ENCODE results near the gene TMPRSS3.

TMPRSS3 gene

DNA sequence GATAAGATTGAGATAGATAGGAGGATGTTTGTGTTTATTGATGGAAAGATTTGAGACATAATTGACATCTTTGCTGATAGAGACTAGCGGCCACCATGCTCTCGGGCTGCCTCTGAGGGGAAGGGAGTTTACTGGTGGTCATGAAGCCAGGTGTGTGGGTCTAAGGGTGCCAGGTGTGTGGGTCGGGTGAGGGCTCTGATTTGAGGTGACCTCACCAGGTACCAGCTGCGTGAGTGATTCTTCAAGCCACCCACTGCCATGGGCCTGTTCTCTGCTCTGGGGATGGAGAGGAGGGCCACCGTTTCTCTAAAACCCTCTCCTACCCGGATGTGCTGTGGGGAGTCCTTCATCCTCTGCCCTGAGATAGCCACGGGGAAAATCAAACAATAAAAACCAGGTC lies 11.0 kb upstream of the TMPRSS3 start:
- DNase-seq, result no peak

DNA sequence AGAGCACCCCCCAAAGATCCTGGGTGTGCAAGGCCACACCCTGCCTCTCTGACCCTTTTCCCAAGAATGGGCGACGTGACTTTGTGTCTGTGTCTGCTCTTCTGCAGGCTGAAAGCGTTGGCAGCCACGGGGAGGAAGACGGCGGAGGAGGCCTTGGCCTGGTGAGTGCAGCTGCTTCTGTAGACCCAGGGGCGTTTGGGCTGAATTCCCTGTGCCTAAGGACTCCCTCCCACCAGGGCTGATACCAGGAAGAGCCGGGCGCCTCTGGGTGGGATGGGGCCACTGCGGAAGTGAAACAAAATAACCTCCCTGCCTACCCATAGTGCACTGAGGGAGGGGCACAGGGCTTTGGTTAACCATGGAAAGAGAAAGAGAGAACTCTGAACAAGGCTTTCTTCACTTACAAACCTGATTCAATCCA lies 10.4 kb upstream of the TMPRSS3 start:
- DNase-seq, result no peak

DNA sequence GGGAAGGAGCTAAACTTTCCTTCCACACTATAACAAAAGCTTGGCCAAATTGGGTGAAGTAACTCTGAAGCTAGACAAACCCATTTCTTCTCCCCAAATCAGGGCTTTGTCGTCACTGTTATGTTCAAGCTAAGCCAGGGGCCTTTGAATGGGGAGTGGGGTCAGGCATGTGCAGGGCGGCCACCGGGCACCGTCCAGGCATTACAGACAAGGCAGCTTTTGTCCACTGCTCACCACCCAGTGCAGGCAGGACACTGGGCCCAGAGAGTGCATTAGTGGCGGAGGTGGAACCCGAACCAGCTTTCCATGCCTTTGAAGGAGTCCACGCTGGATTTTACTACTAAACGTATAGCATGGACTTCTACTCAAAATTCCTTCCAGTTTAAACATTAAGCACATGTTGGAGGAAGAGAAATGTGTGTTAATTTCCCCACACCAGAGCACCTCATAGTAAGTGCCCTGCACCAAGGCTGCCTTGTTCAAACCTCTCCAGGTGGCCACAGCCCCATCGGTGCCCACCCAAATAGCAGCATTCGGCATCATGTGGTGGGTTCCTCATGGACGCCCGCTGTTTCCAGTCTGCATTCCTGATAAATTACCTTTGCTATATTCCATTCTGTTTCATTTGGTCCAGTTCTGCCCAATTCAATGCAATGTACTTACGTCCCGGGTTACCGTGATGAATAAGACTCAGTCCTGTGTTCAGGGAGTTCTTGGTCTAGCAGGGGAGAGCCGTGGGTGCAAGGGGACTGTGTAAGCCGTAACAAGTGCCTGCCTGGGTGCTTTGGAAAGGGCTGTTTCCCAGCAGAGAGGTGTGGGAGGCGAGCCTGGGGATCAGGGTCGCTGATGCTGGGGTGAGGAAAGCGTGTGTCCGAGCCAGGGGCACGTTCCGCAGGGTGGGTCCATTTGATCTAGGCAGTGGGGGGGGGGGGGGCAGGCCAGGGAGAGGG lies 9.5 kb upstream of the TMPRSS3 start:
- no peak for DNase-seq

DNA sequence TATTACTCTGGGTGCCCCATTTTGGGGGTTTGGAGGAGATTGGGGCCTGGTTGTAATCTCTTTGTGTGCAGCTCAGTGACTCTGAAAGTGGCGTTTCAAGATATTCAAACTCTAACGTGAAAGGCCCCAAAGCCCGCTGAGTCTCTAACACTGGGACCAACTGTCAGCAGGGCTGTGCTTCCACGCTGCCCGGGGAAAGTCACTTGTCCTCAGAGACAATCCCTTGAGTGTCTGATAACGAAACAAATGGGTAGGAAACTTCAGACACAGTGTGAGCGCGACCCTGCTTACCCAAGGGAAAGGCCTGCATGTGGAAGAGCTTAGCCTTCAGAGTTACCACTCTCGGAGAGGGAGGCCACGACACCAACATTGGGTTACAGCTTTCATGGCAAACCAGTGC lies 8.7 kb upstream of the TMPRSS3 start:
- DNase-seq, result no peak

DNA sequence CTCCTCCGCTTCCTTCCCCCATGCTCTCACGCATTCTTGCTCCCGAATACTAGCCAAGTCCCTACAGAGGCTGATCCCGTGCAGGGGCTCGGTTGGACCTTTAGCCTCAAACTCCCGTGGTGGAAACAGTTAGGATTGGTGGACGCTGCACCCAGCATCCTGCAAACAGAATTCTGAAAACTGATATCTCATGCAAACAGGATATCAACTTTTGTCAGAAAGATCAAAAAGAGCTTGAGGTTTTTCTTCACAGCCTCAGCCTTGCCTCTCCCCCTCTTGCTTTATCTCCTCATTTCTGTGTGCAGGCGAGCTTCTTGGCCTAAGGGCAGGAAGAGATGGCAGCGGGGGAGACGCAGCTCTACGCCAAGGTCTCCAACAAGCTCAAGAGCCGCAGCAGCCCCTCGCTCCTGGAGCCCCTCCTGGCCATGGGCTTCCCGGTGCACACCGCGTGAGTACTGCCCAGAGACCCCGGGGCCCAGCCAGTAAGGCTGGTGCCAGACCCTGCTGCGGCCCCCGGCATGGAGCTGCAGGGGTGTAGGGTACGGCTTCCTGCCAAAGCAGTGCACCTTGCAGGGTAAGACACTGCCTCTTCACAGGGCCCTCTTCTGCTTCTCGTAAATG lies 7.9 kb upstream of the TMPRSS3 start, which contains the start of gene UBASH3A:
UBASH3A (plus strand) TSS at position 292 of the 621 bp plus-strand sequence; CDS start at position 336, 44 bp downstream.
- DNase-seq, result no peak

DNA sequence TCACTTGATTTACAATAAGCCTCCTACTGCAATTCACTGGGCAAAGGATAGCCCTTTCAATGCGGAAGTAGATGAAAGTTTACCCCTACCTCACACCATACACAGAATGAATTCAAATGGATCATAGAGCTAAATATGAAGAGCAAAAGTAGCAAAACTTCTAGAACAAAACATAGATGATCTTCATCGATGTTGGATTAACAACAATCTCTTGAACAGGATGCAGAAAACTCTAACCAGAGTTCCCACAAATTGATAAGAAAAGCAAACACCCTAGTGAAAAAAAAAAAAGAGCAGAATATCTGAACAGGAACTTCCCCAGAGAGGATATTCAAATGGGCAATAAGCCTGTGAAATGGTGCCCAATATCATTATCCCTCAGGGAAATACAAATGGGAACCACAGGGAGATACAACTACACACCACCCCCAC lies 6.0 kb upstream of the TMPRSS3 start:
- no peak for DNase-seq

DNA sequence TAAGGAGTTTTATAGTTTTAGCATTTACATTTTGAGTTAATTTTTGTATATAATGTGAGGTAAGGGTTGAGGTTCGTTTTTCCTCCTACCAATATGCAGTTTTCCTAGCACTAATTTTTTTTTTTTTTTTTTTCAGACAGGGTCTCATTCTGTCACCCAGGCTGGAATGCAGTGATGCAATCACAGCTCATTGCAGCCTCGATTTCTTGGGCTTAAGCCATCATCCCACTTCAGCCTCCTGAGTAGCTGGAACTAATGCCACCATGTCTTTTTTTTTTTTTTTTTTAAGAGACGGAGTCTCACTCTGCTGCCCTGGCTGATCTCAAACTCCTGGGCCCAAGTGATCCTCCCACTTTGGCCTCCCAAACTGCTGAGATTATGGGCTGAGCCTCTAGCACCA lies 5.3 kb upstream of the TMPRSS3 start:
- DNase-seq, result no peak

DNA sequence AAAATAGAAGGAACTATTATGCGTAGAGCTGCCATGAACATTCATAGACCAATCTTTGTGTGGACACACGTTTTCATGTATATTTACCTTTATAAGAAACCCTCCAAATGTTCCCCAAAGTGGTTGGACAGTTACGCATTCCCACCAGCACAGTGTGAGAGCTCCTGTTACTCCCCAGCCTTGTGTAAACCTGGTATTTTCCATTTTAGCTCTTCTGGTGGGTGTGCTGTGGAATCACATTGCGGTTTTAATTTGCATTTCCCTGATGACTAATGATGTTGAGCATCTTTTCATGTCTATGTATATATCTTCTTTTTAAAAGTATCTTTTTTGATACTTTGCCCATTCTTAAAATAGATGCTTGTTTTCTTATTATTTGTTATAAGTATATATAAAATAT lies 4.7 kb upstream of the TMPRSS3 start:
- DNase-seq, result no peak

DNA sequence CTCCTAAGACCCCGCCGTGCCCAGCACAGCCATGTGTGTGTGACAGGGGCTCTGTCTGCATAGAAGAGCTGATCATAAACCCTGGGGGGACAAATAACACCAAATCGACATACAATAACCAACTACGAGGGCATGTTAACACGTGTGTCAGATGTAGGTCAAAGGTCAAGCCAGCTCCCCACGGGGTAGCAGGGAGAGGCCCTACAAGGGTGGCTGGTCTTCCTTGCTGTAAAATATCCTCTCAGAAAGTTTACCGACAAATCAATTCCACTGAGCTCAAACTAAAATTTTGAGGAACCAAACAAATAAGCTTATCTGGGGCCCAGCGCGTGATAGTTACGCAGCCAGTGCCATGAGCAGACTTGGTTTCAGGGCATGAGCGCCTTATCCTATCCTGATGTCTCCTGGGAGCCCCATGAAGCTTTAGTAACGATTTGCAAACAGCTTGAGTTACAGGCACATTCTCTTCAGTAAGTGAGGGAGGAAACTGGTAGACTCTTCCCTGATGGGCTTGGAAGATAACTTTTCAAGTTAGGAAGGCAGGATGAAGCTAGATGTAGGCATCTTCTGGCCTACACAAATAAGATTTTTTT lies 2.7 kb upstream of the TMPRSS3 start:
- DNase-seq, result no peak

DNA sequence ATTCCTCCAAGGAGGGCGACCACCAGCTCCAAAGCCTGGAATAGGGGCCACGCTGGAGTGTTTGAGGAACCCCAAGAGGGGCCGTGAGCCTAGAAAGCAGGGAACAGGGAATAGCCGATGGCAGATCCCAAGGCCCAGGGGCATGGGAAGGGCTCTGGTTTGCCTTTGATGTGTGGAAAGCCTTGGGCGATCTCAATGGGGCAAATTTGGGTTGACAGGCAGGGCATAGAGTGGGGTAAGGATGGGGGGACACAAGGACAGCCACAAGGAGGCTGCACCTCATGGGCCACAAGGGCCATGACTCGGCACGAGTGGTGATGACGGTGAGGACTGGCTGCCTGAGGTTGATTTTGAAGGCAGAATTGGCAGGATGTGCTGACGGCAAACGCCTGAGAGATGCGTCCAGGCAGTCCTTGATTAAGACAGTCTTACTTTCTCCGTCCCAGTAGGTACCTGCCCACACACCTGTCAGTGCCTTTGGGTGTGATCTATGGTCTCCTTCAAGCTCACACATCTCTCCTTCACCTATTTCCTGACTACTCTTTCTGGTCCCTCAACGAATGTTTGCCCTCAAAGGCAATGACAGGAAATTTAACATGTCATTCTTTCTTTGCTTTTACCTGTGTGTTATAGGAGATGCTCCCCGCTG lies 2.0 kb upstream of the TMPRSS3 start:
- DNase-seq, result no peak

DNA sequence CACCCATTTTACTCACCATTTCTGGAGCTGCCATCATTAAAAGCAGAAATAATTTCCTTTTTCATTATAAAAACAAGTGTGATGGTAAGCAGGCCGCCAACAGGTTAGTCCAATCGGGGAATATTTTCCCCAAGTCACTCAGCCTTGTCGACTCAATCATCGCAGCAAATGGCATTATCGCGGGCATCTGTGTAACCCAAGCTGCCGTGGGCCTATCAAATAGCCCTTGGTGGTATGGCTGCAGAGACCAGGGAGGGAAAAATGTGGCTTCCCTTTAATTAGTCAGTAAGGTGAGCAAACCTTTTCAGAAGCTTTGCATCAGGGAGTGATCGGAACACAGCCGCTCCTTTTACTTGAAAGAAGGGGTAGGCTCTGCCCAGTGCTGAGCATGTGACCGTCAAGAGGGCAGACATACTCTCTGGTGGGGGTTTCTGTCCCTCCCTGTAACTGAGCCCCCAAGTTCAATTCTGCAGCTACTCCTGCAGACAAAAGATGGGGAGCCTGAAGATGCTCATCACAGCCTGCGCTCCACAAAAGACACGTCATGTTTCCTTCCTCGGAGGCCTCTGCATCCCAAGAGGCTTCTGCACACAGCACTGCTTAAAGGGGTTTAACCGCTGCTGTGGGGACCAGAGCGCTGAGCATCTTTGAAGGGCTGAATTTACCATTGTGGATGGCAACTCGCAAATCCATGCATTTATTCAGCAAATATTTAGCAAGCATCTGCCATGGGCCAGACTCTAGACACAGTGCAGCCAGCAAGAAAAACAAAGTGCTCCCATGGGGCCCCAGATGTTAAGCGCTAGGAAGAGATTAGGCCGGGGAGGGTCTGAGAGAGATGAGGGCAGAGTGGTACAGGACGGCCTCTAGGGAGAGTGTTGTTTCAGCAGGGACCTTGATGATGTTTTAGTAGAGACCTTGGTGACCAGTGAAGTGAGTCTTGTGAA lies 1.2 kb upstream of the TMPRSS3 start:
- no peak for DNase-seq

DNA sequence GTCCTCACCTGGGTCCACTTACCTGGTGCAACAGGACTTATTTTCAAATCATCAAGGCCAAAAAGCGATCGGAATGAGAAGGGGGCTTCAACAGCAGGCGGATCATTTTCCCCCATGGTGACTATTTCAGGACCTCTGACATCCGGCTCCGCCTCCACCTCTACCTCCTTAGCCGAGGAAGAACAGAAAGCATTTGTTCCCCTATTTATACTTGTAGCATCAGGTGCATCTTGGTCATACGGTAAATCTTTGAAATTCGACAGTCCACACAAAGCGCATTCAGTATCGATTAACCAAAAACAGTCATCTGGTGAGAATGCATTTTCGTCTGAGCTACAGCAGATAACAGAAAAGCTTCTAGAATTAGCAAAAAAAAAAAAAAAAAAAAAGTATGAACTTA lies 550 bp downstream of the TMPRSS3 start:
- DNase-seq, result no peak

DNA sequence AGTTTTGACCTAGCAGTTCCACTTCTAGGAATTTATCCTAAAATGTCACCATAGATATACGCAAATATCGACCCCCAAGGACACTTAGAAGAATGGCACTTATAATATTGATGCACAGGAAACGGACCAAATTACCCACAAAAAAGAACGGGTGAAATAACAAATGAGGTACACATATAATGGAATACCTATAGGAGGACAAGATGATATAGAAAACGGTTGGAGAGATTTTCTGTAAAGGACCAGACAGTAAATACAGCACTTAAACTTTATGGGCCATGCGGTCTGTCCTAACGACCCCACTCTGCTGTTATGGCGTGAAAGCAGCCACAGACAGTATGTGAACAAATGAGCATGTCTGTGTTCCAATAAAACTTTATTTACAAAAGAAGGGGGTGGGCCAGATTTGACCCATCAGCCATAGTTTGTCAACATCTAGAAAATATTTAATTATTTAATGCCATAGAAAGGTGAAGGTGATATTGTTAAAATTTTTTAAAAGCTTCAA lies 2.4 kb downstream of the TMPRSS3 start:
- DNase-seq, result no peak

DNA sequence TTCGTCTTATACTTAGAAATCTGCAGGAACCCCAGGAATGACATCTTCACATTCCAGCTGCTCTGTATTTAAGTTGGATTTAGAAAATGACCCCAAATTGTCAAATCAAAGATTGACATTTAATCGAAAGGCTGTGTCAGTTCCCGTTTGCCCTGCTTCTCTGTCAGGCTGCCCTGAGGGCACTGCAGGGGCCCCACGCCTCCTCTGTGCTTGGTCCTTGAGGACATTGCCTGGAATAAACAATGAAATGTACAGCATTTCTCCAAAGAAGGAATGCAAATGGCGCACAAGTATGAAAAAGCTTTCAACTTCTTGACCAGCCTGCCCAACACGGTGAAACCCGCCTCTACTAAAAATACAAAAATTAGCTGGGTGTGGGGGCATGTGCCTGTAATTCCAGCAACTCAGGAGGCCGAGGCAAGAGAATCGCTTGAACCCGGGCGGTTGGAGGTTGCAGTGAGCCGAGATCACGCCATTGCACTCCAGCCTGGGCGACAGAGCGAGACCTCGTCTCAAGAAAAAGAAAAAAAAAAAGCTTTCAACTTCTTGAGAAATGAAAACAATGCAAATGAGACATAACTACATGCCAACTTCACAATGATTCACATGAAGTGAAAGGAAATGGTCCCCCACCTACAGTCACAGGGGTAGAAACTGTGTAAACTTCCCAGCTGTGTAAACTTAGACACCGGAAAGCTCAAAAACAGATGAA lies 3.0 kb downstream of the TMPRSS3 start:
- DNase-seq, result no peak

DNA sequence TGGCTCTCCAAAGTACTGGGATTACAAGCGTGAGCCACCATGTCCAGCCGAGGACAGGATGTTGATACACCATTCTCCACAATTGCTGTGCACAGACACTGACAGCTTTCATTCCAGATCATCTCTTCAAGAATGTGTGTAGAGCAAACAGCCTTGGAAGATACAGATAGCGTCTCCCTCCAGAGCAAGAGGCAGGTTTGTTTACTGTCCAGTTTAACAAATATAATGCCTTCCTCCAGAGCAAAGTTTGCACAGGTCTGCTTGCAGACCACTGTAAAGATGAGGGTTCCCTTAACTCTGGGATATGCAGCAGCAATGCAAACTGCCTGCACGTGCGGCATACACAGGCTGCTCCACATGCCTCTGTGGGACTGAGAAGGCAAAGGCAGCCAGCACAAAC lies 4.6 kb downstream of the TMPRSS3 start:
- DNase-seq, result no peak

DNA sequence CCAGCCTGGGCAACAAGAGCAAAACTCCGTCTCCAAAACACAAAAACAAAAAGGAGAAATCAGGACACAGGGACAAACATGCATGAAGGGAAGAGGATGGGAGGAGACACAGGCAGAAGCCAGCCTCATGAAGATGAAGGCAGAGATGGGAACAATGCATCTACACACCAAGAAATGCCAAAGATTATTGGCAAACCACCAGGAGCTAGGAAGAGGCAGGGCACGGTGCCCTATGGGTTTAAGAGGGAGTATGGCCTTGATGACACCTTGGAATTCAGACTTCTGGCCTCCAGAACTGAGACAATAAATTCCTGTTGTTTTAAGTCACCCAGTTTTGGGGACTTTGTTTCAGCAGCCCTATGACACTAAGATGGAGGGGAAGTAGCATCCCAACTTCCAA lies 5.2 kb downstream of the TMPRSS3 start:
- no peak for DNase-seq

DNA sequence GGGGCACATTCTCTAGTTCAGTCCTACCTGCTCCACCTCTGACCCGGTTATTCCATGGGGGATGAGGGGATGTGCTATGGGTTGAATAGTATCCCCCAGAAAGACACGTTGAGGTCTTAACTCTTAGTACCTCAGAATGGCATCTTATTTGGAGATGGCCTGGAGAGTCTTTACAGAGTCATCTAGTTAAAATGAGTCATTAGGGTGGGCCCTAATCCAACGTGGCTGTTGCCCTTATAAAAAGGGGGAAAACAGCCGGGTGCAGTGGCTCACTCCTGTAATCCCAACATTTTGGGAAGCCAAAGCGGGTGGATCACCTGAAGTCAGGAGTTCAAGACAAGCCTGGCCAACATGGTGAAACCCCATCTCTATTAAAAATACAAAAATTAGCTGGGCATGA lies 5.7 kb downstream of the TMPRSS3 start:
- DNase-seq, result no peak

DNA sequence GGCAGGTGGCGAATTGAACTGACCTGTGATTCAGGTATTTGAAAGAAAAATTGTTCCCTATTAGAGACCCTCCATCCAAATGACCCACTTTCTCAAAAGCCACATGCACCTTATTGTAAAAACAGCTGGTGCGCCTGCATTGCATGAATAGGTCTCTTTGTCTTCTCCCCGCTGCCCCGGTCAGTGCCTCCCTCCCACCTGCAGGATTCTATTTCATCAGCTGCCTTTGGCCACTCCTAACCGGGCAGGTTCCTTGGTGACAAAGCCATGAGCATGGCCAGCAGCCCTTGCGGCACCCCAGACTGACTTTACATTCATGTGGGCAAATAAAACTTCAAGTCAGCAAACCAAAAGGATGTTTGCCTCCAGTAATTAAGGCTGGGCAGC lies 6.4 kb downstream of the TMPRSS3 start:
- DNase-seq, result peak; percentile 23

DNA sequence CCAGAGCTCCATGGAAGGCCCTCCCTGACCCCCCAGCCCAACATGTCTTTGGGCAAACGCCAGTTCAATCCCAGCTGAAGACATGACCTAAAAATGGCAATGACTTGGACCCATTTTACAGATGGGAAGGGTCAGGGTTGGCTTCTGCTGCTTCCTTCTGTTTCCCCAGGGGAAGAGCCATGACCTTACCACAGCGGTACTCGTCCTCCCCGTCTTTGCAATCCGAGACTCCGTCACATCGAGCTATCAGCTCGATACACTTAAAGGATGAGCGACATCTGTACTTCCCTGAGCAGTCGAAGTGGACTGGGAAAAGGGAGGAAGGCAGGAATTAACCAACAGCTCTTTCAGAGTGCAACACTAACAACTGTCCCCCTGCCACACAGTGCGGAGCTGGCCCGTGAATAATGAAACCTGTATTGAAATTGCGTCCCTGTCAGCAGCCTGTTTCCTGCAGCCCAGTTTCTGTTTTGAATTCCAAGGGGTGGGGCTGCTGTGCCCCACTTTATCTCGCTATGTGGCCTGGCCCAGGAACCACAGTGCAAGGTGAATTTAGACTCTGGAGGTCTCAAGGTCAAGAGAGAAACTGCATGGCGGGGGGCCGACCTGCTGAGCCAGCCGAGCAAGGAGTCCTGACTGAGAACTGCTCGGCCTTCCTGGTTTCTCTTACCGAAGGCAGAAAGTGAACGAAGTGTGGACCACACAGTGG lies 7.0 kb downstream of the TMPRSS3 start:
- no peak for DNase-seq

DNA sequence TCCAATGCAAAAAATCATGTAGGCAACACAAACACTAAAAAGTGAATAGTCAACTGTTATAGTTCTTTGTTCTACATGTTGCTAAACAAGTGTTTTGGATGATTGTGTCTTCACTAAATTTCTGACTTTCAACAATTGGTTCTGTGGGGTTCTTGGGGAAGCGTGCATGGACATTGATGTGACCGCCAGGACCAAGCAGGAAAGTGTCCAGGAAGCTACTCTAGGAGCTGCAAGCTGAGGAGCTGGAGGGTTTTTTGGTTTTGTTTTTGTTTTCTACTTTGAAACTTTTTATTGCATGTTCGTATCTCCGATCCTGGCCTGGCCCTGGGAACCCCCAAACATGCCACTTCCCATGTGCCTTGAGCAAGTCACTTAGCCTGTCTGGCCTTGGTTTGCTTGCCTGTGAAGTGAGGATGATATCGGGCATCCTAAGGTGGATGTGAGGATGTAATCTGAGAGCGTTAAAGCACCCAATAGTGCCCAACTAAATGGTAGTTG lies 8.0 kb downstream of the TMPRSS3 start:
- DNase-seq, result no peak
